ENCODE measurements around the gene KRT8.

The KRT8 gene

GRCh38 chr12:52946797-52947547 lies 42.1 kb upstream of the KRT8 start:
- Histone ChIP-seq H3K27ac (no peak overlapping the region), H3K9me3 (ENCODE audit: control insufficient read depth, low read length) (no peaks in the 10 kb centered on the region), H3K4me2 (ENCODE audit: low read length) (no peak overlapping the region), H3K36me3 (ENCODE audit: control insufficient read depth, insufficient read depth, low read length) (no peaks in the 10 kb centered on the region), H3K9ac (no peak overlapping the region), H3K79me2 (no peaks in the 10 kb centered on the region), H3K4me3 (ENCODE audit: low read depth, low read length) (no peak overlapping the region), H3K4me1 (peaks cover 9% of the 10 kb centered on the region), H2AFZ (no peak overlapping the region), H3K27me3 (ENCODE audit: control insufficient read depth, insufficient read depth, low read length) (no peaks in the 10 kb centered on the region)
- no peak for TF ChIP-seq CTCF (IDR thresholded peaks at IDR 0.05)

GRCh38 chr12:52946334-52946733 lies 41.5 kb upstream of the KRT8 start:
- no peak overlapping the region for H3K9ac ChIP-seq
- no peaks in the 10 kb centered on the region for H3K36me3 ChIP-seq (ENCODE audit: control insufficient read depth, insufficient read depth, low read length)
- no peak for TF ChIP-seq CTCF (IDR thresholded peaks at IDR 0.05)
- no peaks in the 10 kb centered on the region for H3K79me2 ChIP-seq
- no peak overlapping the region for H3K4me3 ChIP-seq (ENCODE audit: low read depth, low read length)
- H3K4me1 ChIP-seq = peaks cover 9% of the 10 kb centered on the region
- H3K4me2 ChIP-seq (ENCODE audit: low read length) = no peak overlapping the region
- no peak overlapping the region for H2AFZ ChIP-seq
- H3K9me3 ChIP-seq (ENCODE audit: control insufficient read depth, low read length) = no peaks in the 10 kb centered on the region
- H3K27ac ChIP-seq = no peak overlapping the region
- no peaks in the 10 kb centered on the region for H3K27me3 ChIP-seq (ENCODE audit: control insufficient read depth, insufficient read depth, low read length)

- TF ChIP-seq CTCF (IDR thresholded peaks at IDR 0.05) = no peak
- Histone ChIP-seq H3K9ac (no peak overlapping the region), H3K79me2 (no peaks in the 10 kb centered on the region), H2AFZ (peak overlapping the region; percentile 55), H3K27ac (no peak overlapping the region), H3K4me1 (peaks cover 9% of the 10 kb centered on the region), H3K4me2 (ENCODE audit: low read length) (no peak overlapping the region), H3K36me3 (ENCODE audit: control insufficient read depth, insufficient read depth, low read length) (no peaks in the 10 kb centered on the region), H3K4me3 (ENCODE audit: low read depth, low read length) (no peak overlapping the region), H3K9me3 (ENCODE audit: control insufficient read depth, low read length) (no peaks in the 10 kb centered on the region), H3K27me3 (ENCODE audit: control insufficient read depth, insufficient read depth, low read length) (no peaks in the 10 kb centered on the region)
Observed at GRCh38 chr12:52945389-52946232, 40.7 kb upstream of the KRT8 start.

- Histone ChIP-seq H3K4me3 (ENCODE audit: low read depth, low read length) (no peak overlapping the region), H3K27me3 (ENCODE audit: control insufficient read depth, insufficient read depth, low read length) (no peaks in the 10 kb centered on the region), H3K27ac (no peak overlapping the region), H3K9me3 (ENCODE audit: control insufficient read depth, low read length) (no peaks in the 10 kb centered on the region), H3K4me1 (peaks cover 5% of the 10 kb centered on the region), H3K36me3 (ENCODE audit: control insufficient read depth, insufficient read depth, low read length) (no peaks in the 10 kb centered on the region), H3K9ac (no peak overlapping the region), H3K4me2 (ENCODE audit: low read length) (no peak overlapping the region), H2AFZ (no peak overlapping the region), H3K79me2 (no peaks in the 10 kb centered on the region)
- no peak for TF ChIP-seq CTCF (IDR thresholded peaks at IDR 0.05)
Observed at GRCh38 chr12:52944683-52945388, 40.0 kb upstream of the KRT8 start.

Data from parathyroid adenoma (tissue), 2 donors.